OCI-LY3 (cell line): ENCODE results near the gene CBX1.

ENCODE experiments used
- EZH2phosphoT487 ChIP-seq: fragments of 200-600 bp; shearing (Covaris generic); IDR thresholded peaks from 2 replicates; pipeline ENCODE4 v1.6.1; 2018; ENCODE audit warnings: antibody characterized with exemption, mixed run types, low read depth
- TF ChIP-seq, protein P1 (sequence below): fragments of 200-600, 300-600 bp; sonication (generic); IDR thresholded peaks from 2 replicates; pipeline ENCODE4 v1.5.1; 2014; ENCODE audit warnings: antibody characterized with exemption, low read length, low read depth

DNA sequence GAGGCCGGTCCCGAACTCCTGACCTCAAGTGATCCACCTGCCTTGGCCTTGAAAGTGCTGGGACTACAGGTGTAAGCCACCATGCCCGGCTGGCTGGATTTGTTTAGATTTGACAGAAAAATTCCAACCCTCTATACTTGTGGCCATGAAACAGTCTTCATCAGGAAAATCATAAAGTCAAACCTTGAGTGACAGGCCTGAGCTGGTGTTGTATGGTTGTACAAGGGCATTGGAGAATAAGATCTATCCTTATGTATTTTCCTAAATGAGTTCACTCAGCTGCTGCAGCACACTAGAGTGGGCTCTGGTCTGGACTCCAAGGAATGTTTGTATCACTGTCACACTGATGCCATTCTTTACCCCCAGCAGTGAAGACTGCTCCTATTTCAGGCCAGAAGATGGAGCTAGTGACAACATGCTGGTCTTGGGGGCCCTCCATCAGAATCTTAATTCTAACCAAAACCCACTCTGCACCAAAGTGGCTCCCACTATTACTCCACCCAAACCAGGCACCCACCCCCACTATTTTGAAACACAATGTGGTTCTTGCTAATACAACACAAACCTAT lies 33.7 kb upstream of the CBX1 start:
- TF ChIP-seq, protein P1, sequence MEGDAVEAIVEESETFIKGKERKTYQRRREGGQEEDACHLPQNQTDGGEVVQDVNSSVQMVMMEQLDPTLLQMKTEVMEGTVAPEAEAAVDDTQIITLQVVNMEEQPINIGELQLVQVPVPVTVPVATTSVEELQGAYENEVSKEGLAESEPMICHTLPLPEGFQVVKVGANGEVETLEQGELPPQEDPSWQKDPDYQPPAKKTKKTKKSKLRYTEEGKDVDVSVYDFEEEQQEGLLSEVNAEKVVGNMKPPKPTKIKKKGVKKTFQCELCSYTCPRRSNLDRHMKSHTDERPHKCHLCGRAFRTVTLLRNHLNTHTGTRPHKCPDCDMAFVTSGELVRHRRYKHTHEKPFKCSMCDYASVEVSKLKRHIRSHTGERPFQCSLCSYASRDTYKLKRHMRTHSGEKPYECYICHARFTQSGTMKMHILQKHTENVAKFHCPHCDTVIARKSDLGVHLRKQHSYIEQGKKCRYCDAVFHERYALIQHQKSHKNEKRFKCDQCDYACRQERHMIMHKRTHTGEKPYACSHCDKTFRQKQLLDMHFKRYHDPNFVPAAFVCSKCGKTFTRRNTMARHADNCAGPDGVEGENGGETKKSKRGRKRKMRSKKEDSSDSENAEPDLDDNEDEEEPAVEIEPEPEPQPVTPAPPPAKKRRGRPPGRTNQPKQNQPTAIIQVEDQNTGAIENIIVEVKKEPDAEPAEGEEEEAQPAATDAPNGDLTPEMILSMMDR = peak; percentile 61
- TF ChIP-seq EZH2phosphoT487 = no peak
